OCI-LY1 (cell line): ENCODE results near the gene SLC24A3.

Experiments used
- H2AFZ ChIP-seq: fragments of 200-600 bp; sonication (generic), shearing (Covaris generic); 2 replicates; pipeline ENCODE4 v1.6.0; 2014; ENCODE audit warnings: antibody characterized with exemption, mild to moderate bottlenecking, low read length
- H3F3A ChIP-seq: fragments of 200-600 bp; sonication (generic), shearing (Covaris generic); 2 replicates; pipeline ENCODE4 v1.6.0; 2014; ENCODE audit warnings: mild to moderate bottlenecking, antibody characterized with exemption, low read length, moderate library complexity; ENCODE audit not compliant: insufficient read depth
- H3K27ac ChIP-seq: fragments of 200-600 bp; sonication (generic); 2 replicates; pipeline ENCODE4 v1.5.1; 2014; ENCODE audit warnings: low read length, mixed run types, mild to moderate bottlenecking, low read depth; ENCODE audit not compliant: poor library complexity, severe bottlenecking
- H3K27me3 ChIP-seq: fragments of 200-600 bp; sonication (generic); 2 replicates; pipeline ENCODE4 v1.6.0; 2014; ENCODE audit warnings: antibody characterized with exemption, mild to moderate bottlenecking, low read length, moderate library complexity; ENCODE audit not compliant: insufficient read depth
- H3K36me3 ChIP-seq: fragments of 200-600 bp; sonication (generic); 2 replicates; pipeline ENCODE4 v1.6.1; 2014; ENCODE audit warnings: mild to moderate bottlenecking, antibody characterized with exemption, low read length, moderate library complexity, mixed read lengths; ENCODE audit not compliant: insufficient read depth
- H3K4me1 ChIP-seq: fragments of 200-600 bp; sonication (generic); 2 replicates; pipeline ENCODE4 v1.5.1; 2014; ENCODE audit warnings: mild to moderate bottlenecking, low read length, moderate library complexity; ENCODE audit not compliant: insufficient read depth, severe bottlenecking
- H3K4me2 ChIP-seq: fragments of 200-600 bp; sonication (generic), shearing (Covaris generic); 2 replicates; pipeline ENCODE4 v1.6.1; 2014; ENCODE audit warnings: low read length
- H3K4me3 ChIP-seq: fragments of 200-600 bp; sonication (generic); 2 replicates; pipeline ENCODE4 v1.5.1; 2014; ENCODE audit warnings: low read length, low read depth, mild to moderate bottlenecking, mixed read lengths; ENCODE audit not compliant: poor library complexity, severe bottlenecking
- H3K79me2 ChIP-seq: fragments of 200-600 bp; shearing (Covaris generic); 2 replicates; pipeline ENCODE4 v1.6.1; 2016; ENCODE audit warnings: mixed run types, low read length, mixed read lengths; ENCODE audit not compliant: insufficient read depth
- H3K9ac ChIP-seq: fragments of 200-600 bp; sonication (generic), shearing (Covaris generic); 2 replicates; pipeline ENCODE4 v1.6.1; 2014; ENCODE audit warnings: mild to moderate bottlenecking, low read length, mixed read lengths
- H3K9me2 ChIP-seq: fragments of 200-600 bp; sonication (generic), shearing (Covaris generic); 2 replicates; pipeline ENCODE4 v1.6.1; 2014; ENCODE audit warnings: low read depth, mild to moderate bottlenecking, low read length, mixed read lengths
- H3K9me3 ChIP-seq: fragments of 200-600 bp; shearing (Covaris generic); 2 replicates; pipeline ENCODE4 v1.6.1; 2014; ENCODE audit warnings: low read length, mixed read lengths
- H4K20me1 ChIP-seq: fragments of 200-600 bp; sonication (generic), shearing (Covaris generic); 2 replicates; pipeline ENCODE4 v1.6.0; 2016; ENCODE audit warnings: mild to moderate bottlenecking, low read length; ENCODE audit not compliant: insufficient read depth
- CTCF ChIP-seq: fragments of 200-600 bp; sonication (generic), shearing (Covaris generic); IDR thresholded peaks from 2 replicates; pipeline ENCODE4 v1.5.1; 2017; ENCODE audit warnings: mild to moderate bottlenecking, antibody characterized with exemption, low read length, moderate library complexity, mixed read lengths
- EZH2 ChIP-seq: fragments of 200-600 bp; sonication (generic), shearing (Covaris generic); IDR thresholded peaks from 2 replicates; pipeline ENCODE4 v1.8.0; 2017; ENCODE audit warnings: borderline replicate concordance, mixed run types, mild to moderate bottlenecking, antibody characterized with exemption, low read length, moderate library complexity, mixed read lengths

The SLC24A3 gene

GRCh38 chr20:19212821-19213502 lies 520 bp downstream of the SLC24A3 start:
- H3K4me2 ChIP-seq = no peak overlapping the region
- H3K79me2 ChIP-seq = no peaks in the 10 kb centered on the region
- H3K9me3 ChIP-seq = no peaks in the 10 kb centered on the region
- no peaks in the 10 kb centered on the region for H3K9me2 ChIP-seq
- H3K27me3 ChIP-seq = no peaks in the 10 kb centered on the region
- no peak overlapping the region for H3K27ac ChIP-seq
- TF ChIP-seq CTCF (no peak), EZH2 (no peak)
- no peaks in the 10 kb centered on the region for H3K4me1 ChIP-seq
- no peak overlapping the region for H2AFZ ChIP-seq
- no peak overlapping the region for H3K4me3 ChIP-seq
- no peak overlapping the region for H3K9ac ChIP-seq
- no peaks in the 10 kb centered on the region for H3F3A ChIP-seq
- no peaks in the 10 kb centered on the region for H4K20me1 ChIP-seq
- H3K36me3 ChIP-seq = no peaks in the 10 kb centered on the region

DNA sequence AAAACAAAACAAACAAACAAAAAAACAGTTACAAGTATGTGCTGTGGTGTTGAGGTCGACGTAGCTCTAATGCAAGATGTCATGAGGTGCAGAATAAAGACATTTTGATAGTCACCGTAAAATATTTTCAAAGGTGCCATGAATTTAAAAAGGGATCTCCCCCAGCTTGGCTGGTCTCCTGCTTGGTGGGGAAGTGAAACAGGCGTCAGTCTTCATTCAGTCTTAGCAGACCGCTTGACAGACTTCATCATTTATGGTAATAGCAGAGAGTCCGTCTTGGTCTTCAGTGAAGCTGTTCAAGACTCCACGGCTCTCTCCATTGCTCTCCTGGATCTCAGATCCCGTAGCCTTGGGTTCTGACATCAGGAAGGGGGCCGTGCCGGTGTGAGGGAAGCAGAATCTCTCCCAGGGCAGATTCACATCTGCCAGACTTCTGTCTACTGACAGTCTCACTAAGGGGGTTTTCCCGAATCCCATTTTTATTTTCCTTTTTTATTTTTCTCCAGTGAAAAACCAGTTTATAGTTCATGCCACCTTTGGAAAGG lies 1.6 kb downstream of the SLC24A3 start:
- no peak overlapping the region for H3K4me2 ChIP-seq
- no peak overlapping the region for H2AFZ ChIP-seq

DNA sequence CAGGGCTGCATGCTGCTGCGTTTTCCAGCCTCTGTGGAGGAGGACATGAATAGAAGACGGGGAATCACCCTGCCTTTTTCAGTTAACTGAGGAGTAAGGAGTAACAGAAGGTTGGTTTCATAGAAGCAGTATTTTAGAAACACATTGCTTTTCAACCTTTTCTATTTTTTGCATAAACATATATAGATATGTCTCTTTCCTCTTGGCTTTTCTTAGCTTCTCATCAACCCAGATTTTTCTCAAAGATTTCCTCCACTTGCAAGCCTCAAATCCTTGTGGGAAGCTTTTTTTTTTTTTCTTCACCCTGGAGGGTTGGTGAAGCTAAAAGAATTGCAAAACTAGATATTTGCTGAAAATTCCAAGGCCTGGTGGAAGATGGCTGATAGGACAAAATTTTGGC lies 6.0 kb downstream of the SLC24A3 start:
- H3K4me3 ChIP-seq = no peak overlapping the region

More for the DNA sequence above, 1.6 kb downstream of the SLC24A3 start:
- H3K9me3 ChIP-seq = no peaks in the 10 kb centered on the region
- H3K4me3 ChIP-seq = no peak overlapping the region
- no peaks in the 10 kb centered on the region for H4K20me1 ChIP-seq
- H3K36me3 ChIP-seq = no peaks in the 10 kb centered on the region
- H3K4me1 ChIP-seq = no peaks in the 10 kb centered on the region
- H3F3A ChIP-seq = no peaks in the 10 kb centered on the region
- TF ChIP-seq CTCF = no peak
- no peak for TF ChIP-seq EZH2
- H3K79me2 ChIP-seq = no peaks in the 10 kb centered on the region
- H3K9ac ChIP-seq = no peak overlapping the region
- no peaks in the 10 kb centered on the region for H3K9me2 ChIP-seq
- H3K27me3 ChIP-seq = no peaks in the 10 kb centered on the region
- no peak overlapping the region for H3K27ac ChIP-seq

More for the DNA sequence above, 6.0 kb downstream of the SLC24A3 start:
- no peak for TF ChIP-seq EZH2
- TF ChIP-seq CTCF = no peak
- H3F3A ChIP-seq = no peaks in the 10 kb centered on the region
- no peaks in the 10 kb centered on the region for H3K9me2 ChIP-seq
- no peak overlapping the region for H3K9ac ChIP-seq
- no peaks in the 10 kb centered on the region for H3K9me3 ChIP-seq
- no peaks in the 10 kb centered on the region for H3K27me3 ChIP-seq
- H2AFZ ChIP-seq = no peak overlapping the region
- no peaks in the 10 kb centered on the region for H3K79me2 ChIP-seq
- no peaks in the 10 kb centered on the region for H3K36me3 ChIP-seq
- no peak overlapping the region for H3K4me2 ChIP-seq
- no peak overlapping the region for H3K27ac ChIP-seq
- no peaks in the 10 kb centered on the region for H4K20me1 ChIP-seq
- H3K4me1 ChIP-seq = no peaks in the 10 kb centered on the region
